DND-41 (cell line): ENCODE data around the gene HOXB8.

Experiments
- EZH2 ChIP-seq: IDR thresholded peaks from 3 replicates; pipeline ENCODE4 v1.6.1; 2012; ENCODE audit warnings: borderline replicate concordance, low read depth, mild to moderate bottlenecking, moderate library complexity, low read length, inconsistent platforms; ENCODE audit not compliant: severe bottlenecking
- TF ChIP-seq, protein P1 (sequence below): IDR thresholded peaks from 2 replicates; pipeline ENCODE4 v1.5.1; 2012; ENCODE audit warnings: borderline replicate concordance, low read length, moderate library complexity, mild to moderate bottlenecking; ENCODE audit not compliant: poor library complexity, severe bottlenecking; ENCODE audit errors: extremely low read depth

DNA sequence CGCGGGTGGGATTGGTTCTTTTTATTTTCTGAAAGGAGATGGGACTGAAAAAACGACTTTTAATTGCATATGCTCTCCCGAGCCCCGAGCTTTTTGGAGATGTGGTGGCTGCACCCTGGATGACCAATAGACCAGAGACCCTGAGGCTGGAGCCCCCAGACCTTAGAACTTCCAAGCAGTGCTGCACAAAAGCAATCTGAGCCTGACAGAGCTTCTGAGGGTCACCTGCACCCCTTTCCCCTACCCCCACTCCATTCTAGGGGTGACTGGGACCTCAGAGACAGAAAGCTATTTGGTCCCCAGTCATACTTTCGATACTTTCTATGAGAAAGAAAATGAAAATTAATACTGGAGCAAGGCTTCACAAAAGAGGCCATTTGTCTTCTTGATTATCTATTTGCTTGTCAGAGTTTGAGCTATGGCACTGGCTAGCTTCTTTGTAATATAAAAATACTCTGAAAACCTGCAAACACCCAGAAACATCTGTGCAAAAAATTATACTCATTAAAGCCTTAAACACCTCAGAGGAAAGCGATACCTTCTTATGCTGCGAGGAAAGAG is 40.5 kb downstream of the HOXB8 start:
- TF ChIP-seq, protein P1, sequence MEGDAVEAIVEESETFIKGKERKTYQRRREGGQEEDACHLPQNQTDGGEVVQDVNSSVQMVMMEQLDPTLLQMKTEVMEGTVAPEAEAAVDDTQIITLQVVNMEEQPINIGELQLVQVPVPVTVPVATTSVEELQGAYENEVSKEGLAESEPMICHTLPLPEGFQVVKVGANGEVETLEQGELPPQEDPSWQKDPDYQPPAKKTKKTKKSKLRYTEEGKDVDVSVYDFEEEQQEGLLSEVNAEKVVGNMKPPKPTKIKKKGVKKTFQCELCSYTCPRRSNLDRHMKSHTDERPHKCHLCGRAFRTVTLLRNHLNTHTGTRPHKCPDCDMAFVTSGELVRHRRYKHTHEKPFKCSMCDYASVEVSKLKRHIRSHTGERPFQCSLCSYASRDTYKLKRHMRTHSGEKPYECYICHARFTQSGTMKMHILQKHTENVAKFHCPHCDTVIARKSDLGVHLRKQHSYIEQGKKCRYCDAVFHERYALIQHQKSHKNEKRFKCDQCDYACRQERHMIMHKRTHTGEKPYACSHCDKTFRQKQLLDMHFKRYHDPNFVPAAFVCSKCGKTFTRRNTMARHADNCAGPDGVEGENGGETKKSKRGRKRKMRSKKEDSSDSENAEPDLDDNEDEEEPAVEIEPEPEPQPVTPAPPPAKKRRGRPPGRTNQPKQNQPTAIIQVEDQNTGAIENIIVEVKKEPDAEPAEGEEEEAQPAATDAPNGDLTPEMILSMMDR = no peak
- no peak for TF ChIP-seq EZH2
